ENCODE results near the gene SLC1A5. TPM values are rescaled to one million over a fixed set of nuclear protein-coding genes. Genes with fewer than 3 reads are reported as not detected.
A peak's percentile ranks its signal among the peaks of the same experiment; 100 is the strongest.

The SLC1A5 gene
- total RNA-seq, 1 experiment from 2014 or later = 512 TPM

DNA sequence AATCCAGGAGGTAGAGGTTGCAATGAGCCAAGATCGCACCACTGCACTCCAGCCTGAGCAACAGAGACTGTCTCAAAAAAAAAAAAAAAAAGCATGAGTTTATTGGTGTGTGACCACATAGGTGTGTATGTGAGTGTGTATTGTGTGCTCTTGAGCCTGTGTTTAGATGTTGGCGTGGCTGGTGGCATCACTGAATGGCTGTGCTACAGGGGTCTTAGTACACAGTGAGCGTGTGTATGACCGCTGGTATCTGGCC, 2.5 kb downstream of the SLC1A5 start:
- intact Hi-C loops (cut with micrococcal nuclease; ENCODE audit: unreplicated experiment) = loop anchor here (2.0 kb wide), 1 partner anchor 35 kb away; no protein-coding TSS in a partner anchor

DNA sequence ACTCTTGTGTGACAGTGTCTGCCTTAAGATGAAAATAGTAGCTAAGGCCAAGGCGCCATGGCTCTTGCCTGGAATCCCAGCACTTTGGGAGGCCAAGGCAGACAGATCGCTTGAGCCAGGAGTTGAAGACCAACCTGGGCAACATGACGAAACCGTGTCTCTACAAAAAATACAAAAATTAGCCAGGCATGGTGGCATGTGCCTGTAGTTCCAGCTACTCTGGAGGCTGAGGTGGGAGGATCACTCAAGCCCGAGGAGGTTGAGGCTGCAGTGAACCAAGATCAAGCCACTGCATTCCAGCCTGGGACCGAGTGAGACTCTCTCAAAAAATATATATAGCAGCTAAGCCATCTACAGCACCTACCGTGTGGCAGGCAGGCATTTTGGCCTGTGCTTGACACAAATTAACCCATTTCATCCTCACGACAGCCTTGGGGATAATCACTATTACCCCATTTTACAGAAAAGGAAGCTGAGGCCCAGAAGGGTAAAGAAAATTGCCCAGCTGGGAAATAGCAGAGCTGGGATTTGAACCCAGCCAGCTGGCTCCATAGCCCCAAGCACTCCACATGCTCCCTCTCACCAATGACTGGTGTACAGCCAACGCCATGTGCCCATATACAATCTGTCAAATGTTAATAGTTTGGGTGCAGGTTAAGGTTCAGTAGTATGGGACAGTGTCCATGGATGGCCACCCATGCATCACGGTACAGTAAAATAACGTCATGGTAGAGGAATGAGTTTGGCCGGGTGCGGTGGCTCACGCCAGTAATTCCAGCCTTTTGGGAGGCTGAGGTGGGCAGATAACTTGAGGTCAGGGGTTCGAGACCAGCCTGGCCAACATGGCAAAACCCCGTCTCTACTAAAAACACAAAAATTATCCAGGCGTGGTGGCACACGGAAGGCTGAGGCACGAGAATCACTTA, 3.1 kb downstream of the SLC1A5 start:
- no peaks in the 10 kb centered on the region for H3K27me3 ChIP-seq (replicated peaks; ENCODE audit: control insufficient read depth, insufficient read depth, low read length)
- intact Hi-C loops (cut with micrococcal nuclease; ENCODE audit: unreplicated experiment) = no loop called here
- peaks cover 85% of the 10 kb centered on the region for H3K36me3 Mint-ChIP-seq (ENCODE audit: insufficient read depth, unreplicated experiment)

More for the DNA sequence above, 2.5 kb downstream of the SLC1A5 start:
- POLR2A ChIA-PET = interaction anchor here (0.5 kb wide), 1 partner anchor 44 kb away, joined by 5 read pairs; no protein-coding TSS in a partner anchor
- no peaks in the 10 kb centered on the region for H3K27me3 Mint-ChIP-seq (ENCODE audit: insufficient read depth, unreplicated experiment)
- peak overlapping the region; percentile 99 for H3K27ac Mint-ChIP-seq (ENCODE audit: unreplicated experiment)
- peaks cover 42% of the 10 kb centered on the region for H3K4me1 Mint-ChIP-seq (ENCODE audit: low read depth, unreplicated experiment)
- no peaks in the 10 kb centered on the region for H3K9me3 ChIP-seq
- no peaks in the 10 kb centered on the region for H3K27me3 ChIP-seq (replicated peaks; ENCODE audit: control insufficient read depth, insufficient read depth, low read length)
- H3K9me3 Mint-ChIP-seq (ENCODE audit: unreplicated experiment) = no peaks in the 10 kb centered on the region
- peaks cover 31% of the 10 kb centered on the region for H3K4me1 ChIP-seq
- H3K36me3 ChIP-seq (ENCODE audit: control insufficient read depth, insufficient read depth, low read length) = peaks cover 15% of the 10 kb centered on the region
- H3K36me3 Mint-ChIP-seq (ENCODE audit: insufficient read depth, unreplicated experiment) = peaks cover 80% of the 10 kb centered on the region
- TF ChIP-seq, protein P1, sequence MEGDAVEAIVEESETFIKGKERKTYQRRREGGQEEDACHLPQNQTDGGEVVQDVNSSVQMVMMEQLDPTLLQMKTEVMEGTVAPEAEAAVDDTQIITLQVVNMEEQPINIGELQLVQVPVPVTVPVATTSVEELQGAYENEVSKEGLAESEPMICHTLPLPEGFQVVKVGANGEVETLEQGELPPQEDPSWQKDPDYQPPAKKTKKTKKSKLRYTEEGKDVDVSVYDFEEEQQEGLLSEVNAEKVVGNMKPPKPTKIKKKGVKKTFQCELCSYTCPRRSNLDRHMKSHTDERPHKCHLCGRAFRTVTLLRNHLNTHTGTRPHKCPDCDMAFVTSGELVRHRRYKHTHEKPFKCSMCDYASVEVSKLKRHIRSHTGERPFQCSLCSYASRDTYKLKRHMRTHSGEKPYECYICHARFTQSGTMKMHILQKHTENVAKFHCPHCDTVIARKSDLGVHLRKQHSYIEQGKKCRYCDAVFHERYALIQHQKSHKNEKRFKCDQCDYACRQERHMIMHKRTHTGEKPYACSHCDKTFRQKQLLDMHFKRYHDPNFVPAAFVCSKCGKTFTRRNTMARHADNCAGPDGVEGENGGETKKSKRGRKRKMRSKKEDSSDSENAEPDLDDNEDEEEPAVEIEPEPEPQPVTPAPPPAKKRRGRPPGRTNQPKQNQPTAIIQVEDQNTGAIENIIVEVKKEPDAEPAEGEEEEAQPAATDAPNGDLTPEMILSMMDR (IDR thresholded peaks at IDR 0.05; ENCODE audit: insufficient read depth in 1 of 2, low read depth in 1 of 2, low read length in 1 of 2, severe bottlenecking in 1 of 2, unreplicated experiment in 1 of 2) = no peak
- no TSS peak for BruUV-seq (replicated peaks)
- peak overlapping the region; percentile 84 for H3K4me3 ChIP-seq (ENCODE audit: low read depth, low read length)
- H3K4me3 Mint-ChIP-seq (ENCODE audit: unreplicated experiment) = peak overlapping the region; percentile 99
- CTCF ChIA-PET = interaction anchor here (0.7 to 1.7 kb wide), 4 partner anchors 9 to 44 kb away, joined by 3 to 9 read pairs (median 5); no protein-coding TSS in a partner anchor
- no peak for DNase-seq

More for the DNA sequence above, 3.1 kb downstream of the SLC1A5 start:
- Mint-ChIP-seq H3K4me3 (ENCODE audit: unreplicated experiment) (peak overlapping the region; percentile 99), H3K4me1 (ENCODE audit: low read depth, unreplicated experiment) (peaks cover 42% of the 10 kb centered on the region), H3K27me3 (ENCODE audit: insufficient read depth, unreplicated experiment) (no peaks in the 10 kb centered on the region), H3K27ac (ENCODE audit: unreplicated experiment) (peak overlapping the region; percentile 99), H3K9me3 (ENCODE audit: unreplicated experiment) (no peaks in the 10 kb centered on the region)
- ChIA-PET CTCF (interaction anchor here (0.6 to 1.7 kb wide), 9 partner anchors 9 to 471 kb away, joined by 3 to 9 read pairs (median 4); partner anchors contain the start of gene CCDC9), POLR2A (interaction anchor here (0.5 to 1.2 kb wide), 7 partner anchors 11 to 127 kb away, joined by 3 to 12 read pairs (median 4); no protein-coding TSS in a partner anchor)
- Histone ChIP-seq H3K9me3 (no peaks in the 10 kb centered on the region), H3K36me3 (ENCODE audit: control insufficient read depth, insufficient read depth, low read length) (peaks cover 15% of the 10 kb centered on the region), H3K4me3 (ENCODE audit: low read depth, low read length) (peak overlapping the region; percentile 84), H3K4me1 (peaks cover 31% of the 10 kb centered on the region)
- TF ChIP-seq, protein P1 (IDR thresholded peaks at IDR 0.05; ENCODE audit: insufficient read depth in 1 of 2, low read depth in 1 of 2, low read length in 1 of 2, severe bottlenecking in 1 of 2, unreplicated experiment in 1 of 2) = no peak
- TSS peak; percentile 39 for BruUV-seq (replicated peaks)
- DNase-seq = no peak

All from Caco-2 (cell line).